Measurements from ENCODE around the gene SDF2.

SDF2 gene

DNA sequence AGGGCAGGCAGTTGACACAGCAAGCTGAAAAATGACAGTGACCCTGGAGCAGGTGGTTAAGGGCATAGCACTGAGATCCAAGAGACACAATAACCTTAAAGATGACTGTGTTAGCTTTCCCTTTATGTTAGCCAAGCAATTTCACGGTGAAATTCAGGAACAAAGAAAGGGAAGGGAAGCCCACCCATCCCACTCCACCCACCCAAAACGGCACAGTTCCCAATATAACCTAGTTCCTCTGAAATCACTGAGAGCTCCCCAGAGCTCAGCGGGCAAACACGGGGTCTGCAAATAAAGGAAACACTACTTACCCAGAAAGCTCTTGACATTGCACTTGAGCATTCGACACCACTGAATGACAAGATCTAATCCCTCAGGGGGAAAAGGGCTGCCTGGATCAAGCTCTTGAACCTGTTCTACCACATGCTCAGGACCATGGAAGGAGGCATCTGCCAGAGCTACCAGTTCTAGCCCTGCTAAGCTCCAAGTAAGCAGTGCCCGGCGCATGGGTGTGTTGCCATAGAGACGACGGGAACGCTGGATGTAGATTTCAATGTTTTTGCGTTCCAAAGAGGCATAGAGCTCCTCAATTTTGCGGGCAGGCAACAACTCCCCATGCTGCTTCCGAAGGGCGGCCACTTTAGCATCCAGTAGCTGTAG lies 27.4 kb downstream of the SDF2 start:
- no peak for DNase-seq (ENCODE audit: low read depth in 2 of 2)

DNA sequence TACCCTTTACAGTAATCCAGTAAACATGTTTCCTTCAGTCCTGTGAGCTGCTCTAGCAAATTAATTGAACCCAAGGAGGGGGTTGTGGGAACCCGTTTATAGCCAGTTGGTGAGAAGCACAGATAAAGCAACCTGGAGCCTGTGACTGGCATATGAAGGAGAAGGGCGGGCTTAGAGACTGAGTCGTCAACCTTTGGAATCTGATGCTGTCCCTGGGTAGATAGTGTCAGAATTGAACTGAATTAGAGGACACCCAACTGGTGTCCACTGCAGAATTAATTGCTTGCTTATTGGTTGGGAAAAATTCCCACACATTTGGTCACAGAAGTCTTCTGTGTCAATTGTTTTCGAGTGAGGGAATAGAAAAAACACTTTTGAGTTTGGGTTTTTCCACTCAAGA lies 34.9 kb downstream of the SDF2 start:
- no peak for DNase-seq (ENCODE audit: low read depth in 2 of 2)
- TF ChIP-seq, protein P1, sequence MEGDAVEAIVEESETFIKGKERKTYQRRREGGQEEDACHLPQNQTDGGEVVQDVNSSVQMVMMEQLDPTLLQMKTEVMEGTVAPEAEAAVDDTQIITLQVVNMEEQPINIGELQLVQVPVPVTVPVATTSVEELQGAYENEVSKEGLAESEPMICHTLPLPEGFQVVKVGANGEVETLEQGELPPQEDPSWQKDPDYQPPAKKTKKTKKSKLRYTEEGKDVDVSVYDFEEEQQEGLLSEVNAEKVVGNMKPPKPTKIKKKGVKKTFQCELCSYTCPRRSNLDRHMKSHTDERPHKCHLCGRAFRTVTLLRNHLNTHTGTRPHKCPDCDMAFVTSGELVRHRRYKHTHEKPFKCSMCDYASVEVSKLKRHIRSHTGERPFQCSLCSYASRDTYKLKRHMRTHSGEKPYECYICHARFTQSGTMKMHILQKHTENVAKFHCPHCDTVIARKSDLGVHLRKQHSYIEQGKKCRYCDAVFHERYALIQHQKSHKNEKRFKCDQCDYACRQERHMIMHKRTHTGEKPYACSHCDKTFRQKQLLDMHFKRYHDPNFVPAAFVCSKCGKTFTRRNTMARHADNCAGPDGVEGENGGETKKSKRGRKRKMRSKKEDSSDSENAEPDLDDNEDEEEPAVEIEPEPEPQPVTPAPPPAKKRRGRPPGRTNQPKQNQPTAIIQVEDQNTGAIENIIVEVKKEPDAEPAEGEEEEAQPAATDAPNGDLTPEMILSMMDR (IDR thresholded peaks at IDR 0.05; ENCODE audit: low read depth, low read length) = no peak
- H3K4me3 ChIP-seq (replicated peaks in 1 of 2; ENCODE audit: low read depth in 2 of 2, low read length in 2 of 2) = no peak overlapping the region

More for the DNA sequence above, 27.4 kb downstream of the SDF2 start:
- TF ChIP-seq, protein P1 (IDR thresholded peaks at IDR 0.05; ENCODE audit: low read depth, low read length) = no peak
- no peak overlapping the region for H3K4me3 ChIP-seq (replicated peaks in 1 of 2; ENCODE audit: low read depth in 2 of 2, low read length in 2 of 2)

DNA sequence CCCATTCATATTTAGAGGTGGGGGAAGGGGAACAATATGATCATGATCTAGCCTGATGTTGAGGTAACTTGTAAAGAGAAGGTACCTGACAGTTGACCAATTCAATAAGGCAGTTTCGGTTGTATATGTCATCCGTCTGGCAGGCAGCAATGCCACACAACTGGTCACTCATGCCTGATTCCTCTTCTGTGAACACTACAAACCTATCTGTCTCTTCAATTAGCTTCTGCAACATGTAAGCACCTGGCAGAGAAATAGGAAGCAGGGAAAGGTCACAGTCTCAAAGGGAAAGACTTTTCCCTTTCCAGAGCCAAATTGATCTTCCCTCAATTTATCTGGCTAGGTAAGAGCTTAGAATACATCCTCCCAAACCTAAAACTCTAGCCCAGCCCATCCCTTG lies 37.6 kb downstream of the SDF2 start:
- no peak overlapping the region for H3K4me3 ChIP-seq (replicated peaks in 1 of 2; ENCODE audit: low read depth in 2 of 2, low read length in 2 of 2)
- DNase-seq (ENCODE audit: low read depth in 2 of 2) = no peak
- TF ChIP-seq, protein P1 (IDR thresholded peaks at IDR 0.05; ENCODE audit: low read depth, low read length) = no peak

DNA sequence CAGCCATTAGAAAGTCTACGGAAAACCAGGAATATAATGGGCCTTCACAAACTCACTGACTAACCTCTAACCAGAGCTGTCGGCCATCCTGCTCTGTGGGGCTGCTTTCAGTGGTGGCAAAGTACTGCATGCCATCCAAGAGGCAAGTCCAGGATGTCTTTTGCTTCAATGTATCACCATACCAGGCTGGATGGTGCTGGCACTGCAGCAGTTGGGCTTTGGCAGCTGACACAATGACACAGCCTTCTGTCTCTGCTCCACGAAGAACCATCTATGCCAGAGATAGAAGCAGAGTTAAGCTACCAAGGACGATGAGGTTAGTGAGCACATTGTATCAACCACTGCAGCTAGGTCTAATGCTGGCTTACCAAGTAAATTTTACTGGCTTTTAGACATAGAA lies 38.0 kb downstream of the SDF2 start:
- no peak overlapping the region for H3K4me3 ChIP-seq (replicated peaks in 1 of 2; ENCODE audit: low read depth in 2 of 2, low read length in 2 of 2)
- DNase-seq (ENCODE audit: low read depth in 2 of 2) = no peak
- TF ChIP-seq, protein P1 (IDR thresholded peaks at IDR 0.05; ENCODE audit: low read depth, low read length) = no peak

DNA sequence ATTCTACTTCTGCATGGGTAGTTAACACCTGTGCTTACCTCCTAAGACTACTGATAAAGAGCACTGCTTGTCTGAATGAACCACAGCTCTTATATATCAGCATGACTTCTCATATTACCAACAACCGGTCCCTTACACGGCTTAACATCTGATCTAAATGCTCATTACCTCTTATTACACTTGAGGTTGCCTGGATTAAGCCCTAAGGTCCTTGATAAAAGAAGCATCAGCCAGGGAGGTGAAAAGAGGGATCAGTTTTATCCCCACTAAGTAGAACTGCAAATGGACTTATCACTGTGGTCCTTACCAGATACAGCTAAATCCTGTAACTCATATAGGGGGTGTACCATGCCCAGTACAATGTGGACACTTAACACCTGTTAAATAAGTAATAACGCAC lies 39.5 kb downstream of the SDF2 start:
- TF ChIP-seq, protein P1 (IDR thresholded peaks at IDR 0.05; ENCODE audit: low read depth, low read length) = no peak
- no peak overlapping the region for H3K4me3 ChIP-seq (replicated peaks in 1 of 2; ENCODE audit: low read depth in 2 of 2, low read length in 2 of 2)

DNA sequence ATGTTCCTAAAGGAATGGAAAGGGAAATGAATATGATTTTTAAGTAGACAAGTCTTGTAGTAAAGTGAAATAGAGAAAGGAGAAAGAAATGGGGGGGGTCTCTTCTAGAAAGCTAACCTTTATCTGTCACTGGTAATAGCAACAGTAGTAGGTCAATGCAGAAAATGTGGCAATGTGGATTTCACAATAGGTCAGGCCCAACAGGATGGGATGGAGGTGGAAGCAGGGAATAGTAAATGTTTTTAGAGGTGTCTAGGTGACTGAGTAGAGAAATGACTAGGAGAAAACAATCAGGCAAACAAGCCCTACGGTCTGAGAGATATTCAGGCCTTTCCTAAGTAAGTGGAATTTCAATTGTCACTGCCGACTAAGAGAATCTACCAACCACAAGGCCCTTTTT lies 41.7 kb downstream of the SDF2 start:
- TF ChIP-seq, protein P1 (IDR thresholded peaks at IDR 0.05; ENCODE audit: low read depth, low read length) = no peak
- no peak overlapping the region for H3K4me3 ChIP-seq (replicated peaks in 1 of 2; ENCODE audit: low read depth in 2 of 2, low read length in 2 of 2)
- no peak for DNase-seq (ENCODE audit: low read depth in 2 of 2)

More for the DNA sequence above, 39.5 kb downstream of the SDF2 start:
- DNase-seq (ENCODE audit: low read depth in 2 of 2) = no peak

DNA sequence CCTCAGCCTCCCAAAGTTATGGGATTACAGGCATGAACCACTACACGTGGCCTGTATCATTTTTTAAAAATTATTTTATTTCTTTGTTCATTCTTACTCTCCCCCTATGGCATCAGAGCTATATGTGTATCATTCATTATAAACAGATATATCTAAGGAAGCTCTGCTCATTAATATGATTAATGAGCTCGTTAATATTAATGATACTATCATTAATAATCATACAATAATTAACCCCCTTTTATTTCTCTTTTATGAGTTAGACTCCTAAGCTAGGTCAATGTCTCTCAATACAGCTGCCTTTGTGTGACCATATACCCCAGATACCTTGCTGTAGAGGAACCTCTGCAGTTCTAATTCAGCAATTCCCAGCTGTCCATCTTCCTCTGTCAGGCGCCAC lies 43.2 kb downstream of the SDF2 start:
- TF ChIP-seq, protein P1 (IDR thresholded peaks at IDR 0.05; ENCODE audit: low read depth, low read length) = no peak
- DNase-seq (ENCODE audit: low read depth in 2 of 2) = no peak

More for the DNA sequence above, 43.2 kb downstream of the SDF2 start:
- no peak overlapping the region for H3K4me3 ChIP-seq (replicated peaks in 1 of 2; ENCODE audit: low read depth in 2 of 2, low read length in 2 of 2)

Measured in cardiac fibroblast (primary cell).